Kidney epithelial cell (primary cell): ENCODE results near the gene COBL. TPM values are rescaled to one million over a fixed set of nuclear protein-coding genes. Genes with fewer than 3 reads are reported as not detected.

Source experiments
- DNase-seq: peaks from one replicate; pipeline ENCODE4 v3.0.0-alpha.2; 2010; ENCODE audit warnings: low read depth
- H3K27me3 ChIP-seq: 2 replicates; pipeline ENCODE4 v1.6.0; 2011; ENCODE audit warnings: low read length; ENCODE audit not compliant: control insufficient read depth, insufficient read depth
- H3K36me3 ChIP-seq: 2 replicates; pipeline ENCODE4 v1.5.1; 2011; ENCODE audit warnings: low read length; ENCODE audit not compliant: control insufficient read depth, insufficient read depth
- H3K4me3 ChIP-seq: 2 replicates; pipeline ENCODE4 v1.5.1; 2011; ENCODE audit warnings: low read depth, mild to moderate bottlenecking, control low read depth, low read length
- CTCF ChIP-seq: IDR thresholded peaks from 2 replicates; pipeline ENCODE4 v1.5.1; 2011; ENCODE audit warnings: mild to moderate bottlenecking, moderate library complexity, low read length, control low read depth, inconsistent platforms; ENCODE audit not compliant: insufficient read depth, poor library complexity, severe bottlenecking
- total RNA-seq: library from RNA; depleted of rRNA; stranded (reverse); fragments of >200 nt; gene quantifications from 2 replicates; pipeline ENCODE4 v1.2.3, GENCODE V29; 2015

COBL gene
- total RNA-seq, 1 donor from 2014 or later, result 7.1 TPM

DNA sequence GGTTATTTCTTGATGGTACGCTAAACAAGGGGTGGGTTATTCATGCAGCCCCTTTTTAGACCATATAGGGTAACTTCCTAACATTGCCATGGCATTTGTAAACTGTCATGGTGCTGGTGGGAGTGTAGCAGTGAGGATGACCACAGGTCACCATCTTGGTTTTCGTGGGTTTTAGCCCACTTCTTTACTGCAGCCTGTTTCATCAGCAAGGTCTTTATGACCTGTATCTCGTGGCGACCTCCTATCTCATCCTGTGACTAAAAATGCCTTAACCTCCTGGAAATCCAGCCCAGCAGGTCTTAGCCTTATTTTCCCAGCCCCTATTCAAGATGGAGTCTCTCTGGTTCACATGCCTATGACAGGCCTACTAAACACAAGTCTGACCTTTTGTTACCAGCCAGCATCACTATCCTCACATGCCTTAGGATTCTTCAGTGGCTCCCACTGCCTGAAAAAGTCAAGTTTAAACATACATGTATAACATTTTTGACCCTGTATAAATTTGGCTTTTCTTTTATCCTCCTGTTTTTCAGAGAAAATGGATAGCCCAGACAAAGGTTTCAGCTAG, 13.2 kb upstream of the COBL start:
- no peak for DNase-seq
- TF ChIP-seq CTCF, result no peak
- H3K36me3 ChIP-seq, result no peaks in the 10 kb centered on the region
- H3K4me3 ChIP-seq, result no peak overlapping the region
- no peaks in the 10 kb centered on the region for H3K27me3 ChIP-seq

- Histone ChIP-seq H3K27me3 (no peaks in the 10 kb centered on the region), H3K36me3 (no peaks in the 10 kb centered on the region), H3K4me3 (no peak overlapping the region)
- DNase-seq, result no peak
- no peak for TF ChIP-seq CTCF
Measured at GRCh38 chr7:51328351-51328801, 11.8 kb upstream of the COBL start.

DNA sequence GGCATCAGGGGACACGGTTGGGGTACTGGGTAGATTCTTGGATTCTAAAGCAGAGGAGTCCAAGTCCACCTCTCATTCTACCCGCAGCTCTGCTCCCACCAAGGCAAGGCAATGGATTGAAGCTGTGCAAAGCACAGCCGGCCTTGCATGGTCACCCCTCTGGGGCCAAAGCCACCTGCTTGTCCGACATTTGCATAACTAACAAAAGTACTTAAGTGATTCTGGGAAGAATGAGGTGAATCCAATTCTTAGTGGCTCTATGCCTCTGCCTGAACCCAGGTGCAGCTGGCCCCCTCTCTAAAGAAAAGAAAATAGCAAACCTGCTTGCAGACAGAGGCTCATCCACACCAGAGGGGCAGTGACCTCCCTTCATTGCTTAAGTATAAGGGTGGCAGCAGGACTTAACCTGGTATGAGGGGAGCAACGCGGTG, 10.7 kb upstream of the COBL start:
- no peak for TF ChIP-seq CTCF
- no peak overlapping the region for H3K4me3 ChIP-seq
- H3K27me3 ChIP-seq, result no peaks in the 10 kb centered on the region
- no peaks in the 10 kb centered on the region for H3K36me3 ChIP-seq
- DNase-seq, result no peak

DNA sequence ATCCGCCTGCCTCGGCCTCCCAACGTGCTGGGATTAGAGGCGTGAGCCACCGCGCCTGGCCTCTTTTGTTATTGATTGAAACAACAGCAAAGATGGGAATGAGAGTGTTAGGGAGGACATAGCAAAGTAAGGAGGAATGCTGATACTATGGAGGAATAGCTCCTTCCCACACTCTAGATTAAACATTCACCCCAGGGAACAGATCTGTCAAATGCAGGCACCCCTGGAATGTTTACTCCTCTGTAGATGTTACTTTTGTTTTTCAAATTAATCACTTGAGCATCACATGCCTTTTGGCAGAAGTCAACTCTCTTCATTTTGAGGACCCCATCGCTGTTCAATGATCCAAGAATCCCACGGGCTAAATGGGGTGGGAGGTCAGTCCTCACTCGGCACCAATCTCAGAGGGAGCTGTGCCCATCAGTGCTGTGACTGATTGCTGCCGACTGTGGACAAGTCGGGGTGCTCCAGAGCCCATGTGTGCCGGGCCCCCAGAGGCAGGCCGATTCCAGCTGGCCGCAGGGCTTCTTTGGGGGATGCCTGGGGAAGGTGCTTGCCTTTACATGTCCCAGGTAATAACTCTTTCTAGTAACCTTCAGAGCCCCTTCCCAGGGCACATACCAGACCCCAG, 10.2 kb upstream of the COBL start:
- Histone ChIP-seq H3K36me3 (no peaks in the 10 kb centered on the region), H3K4me3 (no peak overlapping the region), H3K27me3 (no peaks in the 10 kb centered on the region)
- DNase-seq, result no peak
- TF ChIP-seq CTCF, result no peak

GRCh38 chr7:51325908-51326307, 9.3 kb upstream of the COBL start:
- H3K27me3 ChIP-seq, result no peaks in the 10 kb centered on the region
- TF ChIP-seq CTCF, result no peak
- no peak for DNase-seq
- no peak overlapping the region for H3K4me3 ChIP-seq
- H3K36me3 ChIP-seq, result no peaks in the 10 kb centered on the region

GRCh38 chr7:51325261-51325676, 8.7 kb upstream of the COBL start:
- Histone ChIP-seq H3K36me3 (no peaks in the 10 kb centered on the region), H3K4me3 (no peak overlapping the region), H3K27me3 (no peaks in the 10 kb centered on the region)
- no peak for TF ChIP-seq CTCF
- no peak for DNase-seq
